ENCODE data around the gene RPUSD1.

The RPUSD1 gene

GRCh38 chr16:752007-752312 lies 36.2 kb downstream of the RPUSD1 start:
- DNase-seq (ENCODE audit: low read depth) = no peak
- TF ChIP-seq CTCF (conservative IDR thresholded peaks at IDR 0.05; ENCODE audit: low read depth, low read length) = no peak
- no peak overlapping the region for H3K4me3 ChIP-seq (ENCODE audit: low read depth, low read length)

GRCh38 chr16:751152-752006 lies 36.8 kb downstream of the RPUSD1 start:
- DNase-seq (ENCODE audit: low read depth) = no peak
- H3K4me3 ChIP-seq (ENCODE audit: low read depth, low read length) = no peak overlapping the region
- TF ChIP-seq CTCF (conservative IDR thresholded peaks at IDR 0.05; ENCODE audit: low read depth, low read length) = no peak

- no peak for DNase-seq (ENCODE audit: low read depth)
- H3K4me3 ChIP-seq (ENCODE audit: low read depth, low read length) = no peak overlapping the region
- TF ChIP-seq CTCF (conservative IDR thresholded peaks at IDR 0.05; ENCODE audit: low read depth, low read length) = no peak
Measured at GRCh38 chr16:750485-750884, 37.7 kb downstream of the RPUSD1 start.

GRCh38 chr16:749010-749409 lies 39.2 kb downstream of the RPUSD1 start:
- no peak for TF ChIP-seq CTCF (conservative IDR thresholded peaks at IDR 0.05; ENCODE audit: low read depth, low read length)
- peak; percentile 79 for DNase-seq (ENCODE audit: low read depth)
- H3K4me3 ChIP-seq (ENCODE audit: low read depth, low read length) = no peak overlapping the region

- no peak for TF ChIP-seq CTCF (conservative IDR thresholded peaks at IDR 0.05; ENCODE audit: low read depth, low read length)
- no peak for DNase-seq (ENCODE audit: low read depth)
- H3K4me3 ChIP-seq (ENCODE audit: low read depth, low read length) = no peak overlapping the region
Measured at GRCh38 chr16:747978-748746, 40.0 kb downstream of the RPUSD1 start.

GRCh38 chr16:746637-747036 lies 41.5 kb downstream of the RPUSD1 start:
- no peak for DNase-seq (ENCODE audit: low read depth)
- H3K4me3 ChIP-seq (ENCODE audit: low read depth, low read length) = no peak overlapping the region
- TF ChIP-seq CTCF (conservative IDR thresholded peaks at IDR 0.05; ENCODE audit: low read depth, low read length) = no peak
